H1 (cell line): ENCODE data around the gene LAMB3.

ENCODE experiments used
- ATF2 ChIP-seq: IDR thresholded peaks from 2 replicates; pipeline ENCODE4 v1.6.1; 2012; ENCODE audit warnings: low read length, inconsistent platforms
- RAD21 ChIP-seq, 2 experiments: IDR thresholded peaks in 1 of 2; conservative IDR thresholded peaks in 1 of 2; 2 replicates each; pipeline ENCODE4 v1.6.1; 2011; ENCODE audit warnings: low read depth in 2 of 2, low read length in 2 of 2, improper control_type of control experiment in 1 of 2, inconsistent platforms in 1 of 2, mild to moderate bottlenecking in 1 of 2, moderate library complexity in 1 of 2
- YY1 ChIP-seq: IDR thresholded peaks from 2 replicates; pipeline ENCODE4 v1.6.1; 2011; ENCODE audit warnings: low read depth, mild to moderate bottlenecking, low read length

- TF ChIP-seq YY1 (no peak), RAD21 (IDR thresholded peaks at IDR 0.05 in 1 of 2, conservative IDR thresholded peaks at IDR 0.05 in 1 of 2; ENCODE audit: low read depth in 2 of 2, low read length in 2 of 2) (no peak), ATF2 (no peak)
Measured at GRCh38 chr1:209595028-209595427, 57.2 kb downstream of the LAMB3 start.
